Endothelial cell (in vitro differentiated cells): ENCODE results near the gene ITGB2. TPM values are rescaled to one million over a fixed set of nuclear protein-coding genes. Genes with fewer than 3 reads are reported as not detected.

Experiments
- DNase-seq: peaks from one replicate; pipeline ENCODE4 v3.0.0; 2021; ENCODE audit warnings: low spot score
- H3K27ac Mint-ChIP-seq: one replicate; pipeline ENCODE4 v1.8.0; 2021; ENCODE audit warnings: mixed read lengths, inconsistent platforms; ENCODE audit not compliant: unreplicated experiment
- H3K27me3 Mint-ChIP-seq: one replicate; pipeline ENCODE4 v1.8.0; 2021; ENCODE audit warnings: mild to moderate bottlenecking, moderate library complexity, mixed read lengths, inconsistent platforms; ENCODE audit not compliant: unreplicated experiment
- H3K36me3 Mint-ChIP-seq: one replicate; pipeline ENCODE4 v1.8.0; 2021; ENCODE audit warnings: mild to moderate bottlenecking, low read depth, mixed read lengths, inconsistent platforms; ENCODE audit not compliant: unreplicated experiment
- H3K4me1 Mint-ChIP-seq: one replicate; pipeline ENCODE4 v1.8.0; 2021; ENCODE audit warnings: mild to moderate bottlenecking, mixed read lengths, inconsistent platforms; ENCODE audit not compliant: unreplicated experiment
- H3K4me3 Mint-ChIP-seq: one replicate; pipeline ENCODE4 v1.8.0; 2021; ENCODE audit warnings: mild to moderate bottlenecking, mixed read lengths, inconsistent platforms; ENCODE audit not compliant: unreplicated experiment
- H3K9me3 Mint-ChIP-seq: one replicate; pipeline ENCODE4 v1.8.0; 2021; ENCODE audit warnings: mixed read lengths, inconsistent platforms; ENCODE audit not compliant: unreplicated experiment
- total RNA-seq: library from RNA; stranded (reverse); fragmentation: NEBNext Ultra II Directional; extraction: Animal tissue kit (Norgen Biotek cat#: 25700); gene quantifications from one replicate; pipeline ENCODE4 v1.2.1, GENCODE V29; 2021; ENCODE audit not compliant: unreplicated experiment
- TF ChIP-seq, protein P1 (sequence below): fragments of 200-600 bp; sonication (generic); IDR thresholded peaks from one replicate; pipeline ENCODE4 v1.5.0; 2021; ENCODE audit warnings: antibody characterized with exemption; ENCODE audit not compliant: unreplicated experiment

Gene ITGB2
- total RNA-seq, 1 donor from 2014 or later: 21.3 TPM

DNA sequence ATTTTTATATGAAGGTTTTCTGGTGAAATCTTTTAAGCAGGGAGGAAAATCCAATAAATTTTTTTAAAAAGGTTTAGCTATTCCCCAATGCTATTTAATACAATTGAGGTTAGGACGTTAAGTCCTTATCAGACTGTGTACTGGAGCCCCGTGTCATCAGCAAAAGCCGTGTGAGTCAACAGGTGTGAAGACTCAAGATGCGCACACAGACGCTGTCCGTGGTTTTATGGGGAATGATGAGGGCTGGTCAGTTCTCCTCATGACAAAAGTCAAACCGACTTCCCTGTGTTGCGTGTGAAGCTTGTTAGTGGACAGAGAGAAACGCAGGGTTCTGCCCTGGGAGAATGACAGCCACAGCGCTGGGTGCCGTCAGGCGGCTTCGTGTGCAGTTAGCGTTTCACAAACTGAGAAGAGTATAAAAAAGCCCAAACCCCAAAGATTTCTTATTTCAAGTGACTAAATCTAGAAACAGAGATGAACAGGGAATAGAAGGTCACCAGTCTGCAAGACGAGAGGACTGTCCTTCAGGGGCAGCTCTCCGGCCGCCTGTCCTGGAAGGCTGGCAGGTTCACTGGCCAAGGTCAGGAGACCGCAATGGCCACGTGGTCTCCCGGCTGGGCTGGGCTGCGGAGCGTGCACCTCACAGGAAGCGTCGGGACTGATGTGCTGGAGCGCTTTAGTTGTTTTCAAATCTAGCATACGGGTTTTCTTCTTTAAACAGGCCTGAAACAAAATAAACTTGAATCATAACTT, 69.6 kb downstream of the ITGB2 start:
- peaks cover 6% of the 10 kb centered on the region for H3K27me3 Mint-ChIP-seq

DNA sequence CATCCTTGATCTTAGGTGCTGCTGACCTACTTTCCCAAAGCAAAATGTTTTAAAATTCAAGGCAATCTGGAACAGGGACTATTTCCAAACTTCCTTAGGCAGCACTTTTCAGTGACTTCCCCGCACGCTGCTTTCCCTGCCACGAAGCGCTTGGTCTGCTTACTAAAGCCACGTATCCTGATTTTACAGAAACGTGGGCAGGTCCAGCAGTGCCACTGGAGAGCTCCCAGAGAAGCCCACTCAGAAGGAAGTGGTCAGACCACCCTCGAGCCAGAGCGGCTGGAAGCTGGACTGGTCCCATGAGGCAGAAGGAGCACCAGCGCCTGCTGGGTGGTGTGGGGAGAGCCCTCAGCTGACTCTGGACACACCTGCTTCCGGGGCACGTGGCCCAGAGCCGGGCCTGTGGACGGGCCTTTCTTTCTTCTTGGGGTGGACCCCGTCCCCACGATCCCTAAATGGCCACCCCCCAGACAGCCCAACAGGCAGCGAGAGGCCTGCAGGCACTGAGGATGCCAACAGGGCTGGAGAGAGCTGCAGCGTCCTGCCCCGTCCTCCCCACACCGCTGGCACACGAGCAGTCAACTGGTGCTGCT, 70.4 kb downstream of the ITGB2 start:
- no peak overlapping the region for H3K27ac Mint-ChIP-seq
- peaks cover 6% of the 10 kb centered on the region for H3K27me3 Mint-ChIP-seq
- peaks cover 40% of the 10 kb centered on the region for H3K36me3 Mint-ChIP-seq

More for the DNA sequence above, 69.6 kb downstream of the ITGB2 start:
- peaks cover 47% of the 10 kb centered on the region for H3K36me3 Mint-ChIP-seq
- peak overlapping the region; percentile 21 for H3K4me3 Mint-ChIP-seq
- H3K27ac Mint-ChIP-seq: no peak overlapping the region
- peaks cover 6% of the 10 kb centered on the region for H3K4me1 Mint-ChIP-seq
- TF ChIP-seq, protein P1, sequence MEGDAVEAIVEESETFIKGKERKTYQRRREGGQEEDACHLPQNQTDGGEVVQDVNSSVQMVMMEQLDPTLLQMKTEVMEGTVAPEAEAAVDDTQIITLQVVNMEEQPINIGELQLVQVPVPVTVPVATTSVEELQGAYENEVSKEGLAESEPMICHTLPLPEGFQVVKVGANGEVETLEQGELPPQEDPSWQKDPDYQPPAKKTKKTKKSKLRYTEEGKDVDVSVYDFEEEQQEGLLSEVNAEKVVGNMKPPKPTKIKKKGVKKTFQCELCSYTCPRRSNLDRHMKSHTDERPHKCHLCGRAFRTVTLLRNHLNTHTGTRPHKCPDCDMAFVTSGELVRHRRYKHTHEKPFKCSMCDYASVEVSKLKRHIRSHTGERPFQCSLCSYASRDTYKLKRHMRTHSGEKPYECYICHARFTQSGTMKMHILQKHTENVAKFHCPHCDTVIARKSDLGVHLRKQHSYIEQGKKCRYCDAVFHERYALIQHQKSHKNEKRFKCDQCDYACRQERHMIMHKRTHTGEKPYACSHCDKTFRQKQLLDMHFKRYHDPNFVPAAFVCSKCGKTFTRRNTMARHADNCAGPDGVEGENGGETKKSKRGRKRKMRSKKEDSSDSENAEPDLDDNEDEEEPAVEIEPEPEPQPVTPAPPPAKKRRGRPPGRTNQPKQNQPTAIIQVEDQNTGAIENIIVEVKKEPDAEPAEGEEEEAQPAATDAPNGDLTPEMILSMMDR: no peak
- no peak for DNase-seq
- no peaks in the 10 kb centered on the region for H3K9me3 Mint-ChIP-seq

DNA sequence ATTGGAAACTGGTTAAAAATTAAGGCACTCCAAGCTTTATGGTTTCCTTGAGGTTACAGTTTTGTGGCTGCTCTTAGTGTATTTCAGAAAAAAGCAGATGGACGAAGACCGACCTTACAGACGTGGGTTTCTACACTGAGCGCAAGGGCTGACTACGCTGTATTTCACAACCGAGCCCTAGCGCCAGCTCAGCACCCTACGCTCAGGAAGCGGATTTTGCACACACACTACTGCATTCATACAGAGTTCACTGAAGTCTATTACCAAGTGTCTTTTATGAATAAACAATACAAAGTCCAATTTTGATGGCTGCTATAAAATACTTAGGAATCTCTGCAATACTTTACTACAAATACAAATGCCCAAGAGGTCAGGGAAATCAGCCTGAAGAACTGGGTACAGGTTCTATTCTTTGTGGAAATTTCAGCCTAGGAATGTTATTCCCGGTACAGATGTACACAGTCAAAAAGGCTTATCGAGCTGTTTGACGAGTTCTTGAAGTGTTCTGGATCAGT, 71.0 kb downstream of the ITGB2 start:
- H3K36me3 Mint-ChIP-seq: peaks cover 34% of the 10 kb centered on the region
- peaks cover 7% of the 10 kb centered on the region for H3K4me1 Mint-ChIP-seq
- TF ChIP-seq, protein P1: no peak
- DNase-seq: no peak
- peaks cover 7% of the 10 kb centered on the region for H3K27me3 Mint-ChIP-seq
- no peak overlapping the region for H3K4me3 Mint-ChIP-seq
- H3K9me3 Mint-ChIP-seq: no peaks in the 10 kb centered on the region
- H3K27ac Mint-ChIP-seq: no peak overlapping the region

More for the DNA sequence above, 70.4 kb downstream of the ITGB2 start:
- peaks cover 7% of the 10 kb centered on the region for H3K4me1 Mint-ChIP-seq
- TF ChIP-seq, protein P1: no peak
- no peak overlapping the region for H3K4me3 Mint-ChIP-seq
- DNase-seq: no peak
- H3K9me3 Mint-ChIP-seq: no peaks in the 10 kb centered on the region

DNA sequence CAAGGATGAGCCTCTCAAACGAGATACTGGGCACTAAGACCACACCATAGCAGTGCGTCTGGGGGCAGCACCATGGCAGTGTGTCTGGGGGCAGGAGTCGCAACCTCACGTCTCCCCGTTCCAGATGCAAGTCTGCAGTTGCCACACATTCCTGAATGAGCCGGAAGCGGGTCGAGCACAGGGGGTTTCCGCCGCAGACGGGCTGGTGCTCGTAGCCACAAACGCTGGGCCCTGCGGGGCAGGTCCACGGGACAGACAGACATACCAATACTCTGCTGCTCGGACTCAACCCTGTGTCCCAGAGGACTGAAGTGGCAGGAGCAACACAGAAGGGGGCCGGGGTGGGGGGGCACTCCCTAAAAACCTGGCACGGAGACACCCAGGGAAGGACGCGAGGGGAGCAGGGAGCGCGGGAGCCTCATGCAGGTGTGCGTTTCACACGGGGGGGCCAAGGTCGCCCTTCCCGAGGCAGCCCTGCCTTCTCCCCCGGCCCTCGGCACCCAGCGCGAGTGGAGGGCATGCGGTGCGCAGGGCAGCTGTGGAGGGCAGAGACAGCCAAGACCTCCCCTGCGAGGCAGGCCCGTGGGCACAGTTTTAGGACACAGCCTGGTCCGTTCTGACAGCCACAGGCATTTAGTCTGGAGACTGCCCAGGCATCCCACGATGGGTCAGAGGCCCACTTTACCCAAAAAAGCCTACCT, 71.7 kb downstream of the ITGB2 start:
- no peak for DNase-seq
- H3K27ac Mint-ChIP-seq: no peak overlapping the region
- H3K4me1 Mint-ChIP-seq: peaks cover 7% of the 10 kb centered on the region
- H3K27me3 Mint-ChIP-seq: peaks cover 9% of the 10 kb centered on the region
- no peaks in the 10 kb centered on the region for H3K9me3 Mint-ChIP-seq
- peaks cover 28% of the 10 kb centered on the region for H3K36me3 Mint-ChIP-seq
- no peak overlapping the region for H3K4me3 Mint-ChIP-seq
- TF ChIP-seq, protein P1: no peak
